GM21619 (cell line): ENCODE data around the gene TSC2.
"Not testable (repeated sequence)": the region's sequence is repeated elsewhere in the genome, so short reads cannot be mapped to it uniquely, and the experiment has no call there.

Source experiments
- ATAC-seq: cut with Tn5 transposase; IDR thresholded peaks from one replicate; pipeline ENCODE4 v1.9.1; 2021; ENCODE audit not compliant: unreplicated experiment

TSC2 gene

DNA sequence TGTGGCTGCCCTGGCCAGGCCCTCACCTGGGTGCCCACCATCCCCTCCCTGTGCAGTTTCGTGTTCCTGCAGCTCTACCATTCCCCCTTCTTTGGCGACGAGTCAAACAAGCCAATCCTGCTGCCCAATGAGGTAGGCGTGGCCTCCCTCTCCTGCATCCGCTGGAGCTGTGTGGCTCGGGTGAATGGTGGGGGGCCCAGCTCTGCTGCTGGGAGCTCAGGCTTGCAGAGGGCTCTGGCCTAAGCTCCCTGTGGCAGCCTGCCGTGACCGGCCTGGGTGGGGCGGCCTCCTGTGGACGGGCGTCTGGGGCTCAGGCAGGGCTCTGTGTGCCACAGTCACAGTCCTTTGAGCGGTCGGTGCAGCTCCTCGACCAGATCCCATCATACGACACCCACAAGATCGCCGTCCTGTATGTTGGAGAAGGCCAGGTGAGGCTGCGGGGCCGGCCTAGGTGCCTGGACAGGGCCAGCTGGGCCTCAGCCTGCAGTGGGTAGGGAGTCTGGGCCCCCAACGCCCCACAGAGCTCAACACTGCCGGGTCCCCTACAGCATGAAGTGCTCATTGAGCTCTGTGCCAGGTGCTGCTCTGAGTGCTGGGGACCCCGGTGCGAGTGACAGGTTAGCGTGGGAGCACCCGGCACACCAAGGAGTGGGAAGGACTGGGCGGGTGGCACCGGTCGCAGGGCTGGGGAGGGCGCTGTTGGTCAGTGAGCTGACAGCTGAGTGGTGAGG, 37.3 kb downstream of the TSC2 start:
- no peak for ATAC-seq

DNA sequence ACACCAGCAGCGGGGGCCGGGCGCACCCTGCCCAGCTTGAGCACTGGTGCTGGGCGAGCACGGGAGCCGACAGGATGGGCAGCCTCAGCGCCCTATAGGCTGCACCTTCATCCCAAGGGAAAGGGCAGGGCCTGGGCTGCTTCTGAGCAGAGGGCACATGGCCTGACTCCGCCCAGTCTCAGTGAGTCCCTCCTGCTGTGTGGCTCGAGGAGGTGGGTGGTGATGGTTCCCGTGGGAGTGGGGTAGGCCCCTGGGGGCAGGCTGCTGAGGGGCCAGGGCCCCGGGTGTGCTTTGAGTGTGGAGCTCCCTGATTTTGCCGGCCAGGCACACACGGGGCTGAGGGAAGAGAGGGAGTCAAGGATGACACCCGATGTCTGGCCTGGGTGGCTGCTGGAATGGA, 37.9 kb downstream of the TSC2 start:
- no peak for ATAC-seq

DNA sequence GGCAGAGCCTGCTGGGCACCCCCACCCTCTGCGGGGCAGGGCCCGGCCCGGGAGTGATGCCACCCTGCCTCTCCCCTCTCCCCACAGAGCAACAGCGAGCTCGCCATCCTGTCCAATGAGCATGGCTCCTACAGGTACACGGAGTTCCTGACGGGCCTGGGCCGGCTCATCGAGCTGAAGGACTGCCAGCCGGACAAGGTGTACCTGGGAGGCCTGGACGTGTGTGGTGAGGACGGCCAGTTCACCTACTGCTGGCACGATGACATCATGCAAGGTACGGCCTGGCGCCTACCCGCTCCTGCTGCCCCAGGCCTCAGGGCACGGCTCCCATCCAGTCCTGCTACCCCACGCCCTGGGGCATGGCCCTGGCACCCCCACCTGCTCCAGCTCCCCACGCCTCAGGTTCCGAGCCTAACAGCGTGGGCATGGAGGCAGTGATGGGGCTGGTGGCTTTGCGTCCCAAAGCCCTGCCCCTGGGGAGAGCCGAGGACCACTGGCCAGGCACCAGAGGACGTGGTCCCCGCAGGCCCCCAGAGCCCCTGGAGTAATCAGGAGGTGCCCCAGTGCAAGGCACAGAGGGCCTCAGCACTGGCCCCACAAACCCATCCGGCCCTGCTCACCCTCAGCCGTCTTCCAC, 38.4 kb downstream of the TSC2 start:
- no peak for ATAC-seq

DNA sequence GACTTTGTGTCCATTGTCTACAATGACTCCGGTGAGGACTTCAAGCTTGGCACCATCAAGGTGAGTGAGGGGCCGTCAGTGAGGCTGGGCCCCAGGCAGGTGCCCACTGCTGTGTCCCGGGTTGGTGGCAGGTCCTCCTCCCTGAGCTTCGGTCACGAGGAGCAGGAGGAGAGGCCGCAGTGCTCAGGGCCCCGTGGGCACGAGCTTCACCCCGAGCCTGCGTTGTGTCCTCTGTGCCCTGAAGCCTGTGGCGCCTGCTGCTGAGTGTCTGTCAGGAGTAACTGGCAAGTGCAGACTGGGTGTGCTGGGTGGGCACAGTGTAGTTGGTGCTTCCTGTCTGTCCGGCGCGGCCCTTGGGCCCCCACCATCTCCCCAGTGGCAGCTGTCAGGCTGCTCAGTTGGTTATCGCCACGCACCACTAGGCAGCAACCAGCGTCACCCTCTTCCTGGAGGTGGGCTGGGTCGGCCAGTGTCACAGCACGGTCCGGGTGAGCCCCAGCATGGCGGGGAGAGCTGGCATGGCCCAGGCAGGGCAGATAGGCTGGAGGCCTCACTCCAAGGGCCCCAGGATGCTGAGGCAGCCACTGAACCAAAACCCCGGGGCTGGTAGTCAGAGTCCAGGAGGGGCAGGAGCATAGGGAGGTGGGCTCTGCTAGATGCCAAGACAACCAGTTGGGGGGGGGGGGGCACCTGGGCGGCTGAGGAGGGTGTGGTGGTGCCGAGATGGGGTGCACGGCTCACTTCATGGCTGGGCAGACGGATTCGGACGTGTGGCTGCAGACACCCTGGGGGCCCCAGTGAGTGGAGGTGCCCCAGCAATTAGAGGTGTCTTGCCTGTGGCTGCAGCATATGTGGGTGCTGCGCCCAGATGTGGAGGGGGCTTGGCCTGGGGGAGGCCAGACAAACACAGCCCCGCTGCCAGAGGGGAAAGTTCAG, 39.3 kb downstream of the TSC2 start:
- ATAC-seq = no peak

DNA sequence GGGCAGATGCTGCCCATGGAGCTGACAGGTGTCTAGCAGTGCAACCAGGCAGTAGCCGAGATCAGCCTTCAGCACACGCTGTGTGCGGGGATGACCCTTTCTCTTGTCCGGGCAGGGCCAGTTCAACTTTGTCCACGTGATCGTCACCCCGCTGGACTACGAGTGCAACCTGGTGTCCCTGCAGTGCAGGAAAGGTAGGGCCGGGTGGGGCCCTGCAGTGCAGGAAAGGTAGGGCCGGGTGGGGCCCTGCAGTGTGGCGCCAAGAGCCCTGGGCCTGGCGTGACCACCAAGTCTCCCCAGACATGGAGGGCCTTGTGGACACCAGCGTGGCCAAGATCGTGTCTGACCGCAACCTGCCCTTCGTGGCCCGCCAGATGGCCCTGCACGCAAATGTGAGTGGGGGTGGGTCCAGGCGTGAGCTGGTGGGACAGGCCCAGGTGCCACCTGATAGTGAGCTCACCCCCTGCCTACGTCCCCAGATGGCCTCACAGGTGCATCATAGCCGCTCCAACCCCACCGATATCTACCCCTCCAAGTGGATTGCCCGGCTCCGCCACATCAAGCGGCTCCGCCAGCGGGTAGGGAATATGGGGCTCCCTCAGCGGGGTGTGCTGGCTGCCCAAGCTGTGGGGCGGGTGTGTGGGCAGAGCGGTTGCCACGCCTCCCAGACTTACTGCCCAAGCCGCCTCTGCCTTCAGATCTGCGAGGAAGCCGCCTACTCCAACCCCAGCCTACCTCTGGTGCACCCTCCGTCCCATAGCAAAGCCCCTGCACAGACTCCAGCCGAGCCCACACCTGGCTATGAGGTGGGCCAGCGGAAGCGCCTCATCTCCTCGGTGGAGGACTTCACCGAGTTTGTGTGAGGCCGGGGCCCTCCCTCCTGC, 40.2 kb downstream of the TSC2 start:
- ATAC-seq = no peak

DNA sequence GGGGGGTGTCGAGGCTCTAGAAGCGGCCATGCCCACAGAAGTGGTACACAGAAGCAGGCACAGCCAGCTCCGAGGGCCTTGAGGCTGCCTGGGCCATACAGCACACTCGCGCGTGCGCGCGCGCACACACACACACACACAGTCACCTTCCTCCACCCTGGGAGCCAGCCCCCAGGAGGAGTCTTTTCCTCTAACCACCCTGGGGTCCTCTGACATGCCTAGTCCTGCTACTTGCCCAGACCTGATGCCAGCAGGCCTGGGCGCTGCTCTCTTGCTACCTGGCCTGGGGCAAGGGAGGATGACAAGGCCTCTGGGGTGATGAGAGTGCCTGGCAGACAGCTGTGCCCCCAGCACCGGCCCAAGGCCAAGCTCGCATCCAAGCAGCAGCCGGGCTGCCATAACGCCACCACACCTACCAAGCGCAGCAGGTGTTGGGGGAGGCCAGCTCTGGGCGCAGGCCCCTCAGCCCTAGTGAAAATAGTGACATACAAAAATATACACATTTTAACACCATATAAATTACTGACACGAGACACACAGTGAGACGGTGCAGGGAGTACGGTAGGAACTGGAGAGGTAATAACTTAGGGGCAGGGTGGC, 41.1 kb downstream of the TSC2 start:
- no peak for ATAC-seq

DNA sequence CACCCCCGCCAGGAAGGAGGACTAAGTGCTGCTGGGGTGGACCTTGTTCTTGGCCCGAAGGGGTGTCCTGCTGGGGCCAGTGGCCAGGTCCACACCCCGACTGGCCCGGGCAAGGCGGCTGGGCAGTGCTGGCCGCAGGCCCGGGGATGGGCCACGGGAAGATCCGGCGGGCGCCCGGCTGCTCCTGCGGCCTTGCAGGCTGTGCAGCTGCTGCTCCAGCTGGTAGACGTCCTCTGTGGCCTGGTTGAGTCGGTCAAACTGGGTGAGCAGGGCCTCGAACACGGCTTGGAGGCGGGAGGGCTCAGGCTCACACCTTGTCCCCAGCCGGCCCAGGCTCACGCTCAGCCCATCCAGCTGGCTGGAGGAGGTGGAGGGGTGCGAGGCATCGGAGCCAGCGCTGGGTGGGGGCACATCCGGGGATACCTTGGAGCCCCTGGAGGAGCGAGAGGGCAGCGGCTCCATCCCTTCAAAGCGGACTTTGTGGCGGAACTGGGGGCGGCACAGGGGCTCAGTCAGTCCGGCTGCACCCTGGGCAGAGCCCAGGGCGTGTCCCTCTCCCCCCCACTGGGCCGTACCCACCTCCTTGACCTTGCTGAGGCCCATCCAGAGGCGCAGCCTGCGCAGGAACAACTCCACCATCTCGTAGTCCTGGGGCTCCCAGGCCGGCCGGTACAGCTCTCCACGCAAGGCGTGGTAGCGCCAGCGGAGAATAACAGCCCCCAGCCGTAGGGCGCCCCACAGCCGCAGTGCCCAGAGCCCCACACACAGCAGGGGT, 42.1 kb downstream of the TSC2 start:
- no peak for ATAC-seq

DNA sequence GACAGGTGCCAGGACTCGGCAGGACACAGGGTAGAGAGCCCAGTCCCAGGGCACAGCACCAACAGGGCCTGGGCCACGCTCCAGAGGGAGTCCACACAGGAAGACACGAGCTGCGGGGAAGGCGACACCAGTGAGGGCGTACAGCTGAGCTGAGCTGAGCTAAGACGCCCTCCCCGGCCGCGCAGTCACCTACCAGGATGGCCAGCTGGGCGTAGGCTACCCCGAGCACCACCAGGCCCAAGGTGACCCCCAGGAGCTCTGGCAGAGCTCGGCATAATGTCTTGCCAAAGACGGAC, 42.6 kb downstream of the TSC2 start:
- ATAC-seq = no peak

DNA sequence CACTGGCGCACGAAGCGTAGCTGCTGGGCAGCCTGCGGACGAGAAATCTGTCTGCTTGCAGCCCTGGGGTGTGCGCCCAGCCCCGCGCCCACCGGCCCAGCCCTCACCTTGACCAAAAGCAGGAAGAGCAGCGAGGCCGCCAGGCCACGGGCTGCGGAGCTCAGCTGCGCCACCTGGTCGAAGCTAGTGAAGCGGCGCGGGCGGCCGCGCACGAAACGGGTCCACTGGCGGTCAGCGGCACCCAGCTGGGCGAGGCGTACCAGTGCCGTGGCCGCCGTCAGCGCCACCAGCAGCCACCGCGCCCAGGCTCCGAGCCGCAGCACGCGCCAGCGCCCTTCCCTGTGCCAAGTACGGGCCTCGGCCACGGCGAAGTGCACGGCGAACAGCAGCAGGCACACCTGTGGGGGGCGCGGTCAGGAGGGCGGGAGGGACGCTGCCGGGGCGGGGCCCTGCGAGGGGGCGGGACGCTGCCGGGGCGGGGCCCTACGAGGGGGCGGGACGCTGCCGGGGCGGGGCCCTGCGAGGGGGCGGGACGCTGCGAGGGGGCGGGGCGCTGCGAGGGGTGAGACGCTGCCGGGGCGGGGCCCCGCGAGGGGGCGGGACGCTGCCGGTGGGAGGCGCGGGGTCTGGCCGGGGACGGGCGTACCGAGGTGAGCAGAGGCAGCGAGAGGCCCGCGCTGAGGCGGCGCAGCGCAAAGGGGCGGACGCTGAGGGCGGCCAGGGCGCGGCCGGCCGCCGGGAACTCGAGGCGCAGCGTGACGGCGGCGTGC, 43.2 kb downstream of the TSC2 start:
- ATAC-seq = no peak

DNA sequence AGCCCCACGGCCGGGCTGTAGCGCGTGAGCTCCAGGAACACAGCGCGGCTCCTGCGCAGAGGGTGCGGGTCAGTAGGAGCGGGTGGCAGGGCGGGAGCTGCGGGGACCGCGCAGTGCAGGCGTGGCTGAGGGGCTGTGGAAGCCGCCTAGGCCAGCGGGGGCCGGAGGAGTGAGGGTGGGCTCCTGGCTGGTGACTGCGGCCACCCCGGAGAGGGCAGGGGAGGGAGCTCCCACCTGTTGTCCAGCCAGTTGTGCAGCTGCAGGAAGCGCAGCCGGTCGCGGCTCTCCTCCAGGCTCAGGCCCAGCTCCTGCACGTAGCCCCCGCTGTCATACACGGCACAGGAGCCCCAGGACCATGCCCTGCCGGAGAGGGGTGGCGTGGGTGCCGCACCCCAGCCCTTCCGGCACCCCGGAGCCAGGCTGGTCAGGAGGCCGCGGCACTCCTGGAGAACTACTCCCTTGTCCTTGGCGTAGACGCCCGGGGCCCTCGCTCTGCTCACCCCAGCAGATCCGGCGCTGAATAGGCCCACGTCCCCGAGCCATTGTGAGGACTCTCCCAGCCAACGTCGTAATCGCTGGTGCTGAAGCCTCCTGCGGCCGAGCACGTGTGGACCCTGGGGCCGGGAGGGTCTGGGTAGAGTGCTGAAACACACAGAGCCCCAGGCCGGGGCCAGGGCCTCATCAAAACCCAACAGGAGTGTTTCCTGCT, 43.9 kb downstream of the TSC2 start:
- no peak for ATAC-seq

DNA sequence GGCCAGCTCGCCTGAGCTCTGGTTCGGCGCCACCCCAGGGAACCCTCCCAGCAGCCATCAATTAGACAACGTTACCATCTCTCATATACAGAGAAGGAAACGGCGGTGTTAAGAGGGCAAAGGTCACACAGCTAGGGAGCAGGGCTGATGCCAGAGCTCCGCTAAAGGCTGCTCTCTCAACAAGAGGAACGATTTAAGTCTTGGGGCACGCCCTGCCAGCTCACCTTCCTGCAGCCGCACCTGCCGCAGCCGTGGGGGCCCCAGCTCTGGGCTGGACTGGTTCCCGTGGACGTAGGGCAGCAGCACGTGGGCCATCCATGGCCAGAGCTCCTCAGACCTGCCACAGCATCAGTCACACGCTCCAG, 44.5 kb downstream of the TSC2 start:
- ATAC-seq = no peak

DNA sequence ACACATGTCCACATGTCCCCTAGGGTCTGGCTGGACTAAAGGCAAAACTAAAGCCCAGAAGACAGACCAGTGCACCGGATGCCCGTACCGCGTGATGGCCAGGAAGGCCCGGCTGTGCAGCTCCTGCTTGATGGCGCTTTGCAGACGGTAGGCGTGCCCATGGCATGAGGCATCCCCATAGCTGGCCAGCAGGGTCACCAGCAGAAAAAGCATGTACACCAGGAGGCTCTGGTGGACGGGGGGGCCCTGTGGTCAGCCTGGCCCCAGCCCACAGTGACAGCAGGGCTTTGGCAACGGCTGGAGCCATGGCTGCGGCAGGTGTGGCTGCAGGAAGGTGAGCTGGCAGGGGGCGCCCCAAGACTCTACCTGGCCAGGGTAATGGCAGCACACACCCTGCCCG, 45.1 kb downstream of the TSC2 start:
- ATAC-seq = no peak

DNA sequence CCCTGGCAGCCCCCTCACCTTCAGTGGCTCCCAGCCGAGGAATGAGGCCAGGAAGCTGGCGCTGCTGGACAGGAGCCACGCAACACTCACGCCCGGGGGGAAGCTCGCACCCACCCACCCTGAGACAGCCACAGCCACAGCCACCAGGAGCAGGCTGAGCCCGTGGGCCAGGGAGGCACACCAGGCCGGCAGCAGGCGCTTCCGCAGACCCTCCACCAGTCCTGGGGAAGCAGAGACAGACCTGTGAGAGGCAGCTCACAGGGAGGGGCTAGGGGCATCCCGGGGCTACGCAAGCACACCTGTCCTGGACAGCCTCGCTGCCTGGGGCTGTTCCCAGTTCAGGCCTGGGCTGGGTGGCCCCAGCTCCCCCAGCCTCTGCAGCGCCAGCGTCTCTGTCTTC, 46.0 kb downstream of the TSC2 start:
- no peak for ATAC-seq

DNA sequence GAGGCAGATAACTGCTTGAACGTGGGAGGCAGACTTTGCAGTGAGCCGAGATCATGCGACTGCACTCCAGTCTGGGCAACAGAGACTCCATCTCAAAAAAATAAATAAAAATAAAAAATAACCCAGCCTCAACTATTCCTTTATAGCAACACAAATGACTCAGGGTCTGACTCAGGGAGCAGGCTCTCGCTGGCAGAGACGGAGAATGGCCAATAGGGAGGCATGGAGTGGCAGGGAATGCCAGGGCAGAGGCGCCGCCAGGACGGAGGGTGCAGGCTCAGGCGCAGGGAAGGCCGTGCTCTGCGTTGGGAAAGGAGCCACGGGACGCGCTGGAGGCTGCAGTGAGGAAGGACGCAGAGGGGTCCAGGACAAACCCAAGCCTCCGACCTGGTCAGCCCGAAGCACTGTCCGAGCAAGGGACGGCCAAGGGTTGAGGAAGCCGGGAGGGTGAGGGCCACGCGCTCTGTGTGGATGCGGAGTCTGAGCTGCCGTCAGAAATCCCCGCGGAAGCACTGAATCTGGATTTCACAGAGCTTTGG, 47.6 kb downstream of the TSC2 start:
- ATAC-seq = no peak

DNA sequence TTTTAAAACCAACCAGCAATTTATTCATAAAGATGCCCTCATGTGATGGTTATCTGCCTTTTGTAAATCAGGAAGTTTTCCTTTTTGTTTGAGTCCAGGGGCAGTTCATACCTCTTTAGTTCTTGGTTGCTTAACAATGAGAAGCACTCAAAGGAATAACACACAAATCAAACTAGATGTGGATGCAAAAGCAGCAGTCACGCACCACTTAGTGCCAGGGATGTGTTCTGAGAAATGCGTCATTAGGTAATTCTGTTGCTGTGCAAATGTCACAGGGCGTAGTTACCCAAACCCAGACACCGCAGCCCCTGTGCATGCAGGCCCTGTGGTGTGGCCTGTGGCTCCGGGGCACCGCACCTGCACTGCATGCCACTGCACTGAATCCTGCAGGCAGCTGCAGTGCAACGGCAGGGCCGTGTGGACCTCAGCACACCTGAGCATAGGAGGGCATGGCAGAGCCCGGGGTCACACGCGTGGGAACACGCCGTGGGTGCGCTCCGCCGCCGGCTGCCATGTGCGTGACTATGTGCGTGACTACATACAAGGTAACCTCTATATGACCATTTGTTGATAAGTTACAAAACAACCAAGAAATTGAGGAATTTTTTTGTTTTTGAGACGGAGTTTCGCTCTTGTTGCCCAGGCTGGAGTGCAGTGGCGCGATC, 48.3 kb downstream of the TSC2 start:
- no peak for ATAC-seq

DNA sequence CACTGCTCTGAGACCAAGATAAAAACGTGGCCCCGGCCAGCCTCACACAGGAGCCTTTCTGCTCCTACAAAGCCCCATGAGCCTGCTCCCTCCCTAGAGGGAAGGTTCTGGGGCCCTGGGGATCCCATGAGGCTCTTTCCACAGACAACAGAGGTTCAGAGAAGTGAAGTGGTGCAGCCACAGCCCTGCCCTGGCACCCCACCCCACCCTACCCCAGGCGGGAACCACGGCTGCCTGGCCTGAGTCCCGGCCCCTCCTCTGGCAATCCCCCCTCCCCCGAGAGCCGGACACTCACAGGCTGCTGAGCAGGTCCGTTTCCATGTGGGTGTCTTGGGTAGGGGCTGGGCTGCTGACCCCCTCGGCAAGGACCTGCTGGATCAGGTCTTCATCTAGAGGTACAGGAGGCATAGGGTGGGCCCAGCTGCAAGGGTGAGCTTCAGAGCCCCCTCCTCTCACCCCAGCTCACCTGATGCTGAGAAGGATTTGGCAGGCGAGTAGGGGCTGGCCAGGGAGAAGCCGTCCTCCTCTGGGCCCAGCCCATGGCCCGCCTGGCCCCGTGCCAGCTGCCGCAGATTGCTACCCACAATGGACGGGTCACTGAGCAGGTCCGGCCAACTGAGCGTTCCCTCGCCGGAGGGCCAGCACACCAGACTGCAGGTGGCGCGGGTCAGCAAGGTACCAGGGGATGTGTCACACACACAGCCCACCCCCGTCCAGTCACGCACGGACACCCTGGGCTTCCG, 49.2 kb downstream of the TSC2 start:
- ATAC-seq = no peak

DNA sequence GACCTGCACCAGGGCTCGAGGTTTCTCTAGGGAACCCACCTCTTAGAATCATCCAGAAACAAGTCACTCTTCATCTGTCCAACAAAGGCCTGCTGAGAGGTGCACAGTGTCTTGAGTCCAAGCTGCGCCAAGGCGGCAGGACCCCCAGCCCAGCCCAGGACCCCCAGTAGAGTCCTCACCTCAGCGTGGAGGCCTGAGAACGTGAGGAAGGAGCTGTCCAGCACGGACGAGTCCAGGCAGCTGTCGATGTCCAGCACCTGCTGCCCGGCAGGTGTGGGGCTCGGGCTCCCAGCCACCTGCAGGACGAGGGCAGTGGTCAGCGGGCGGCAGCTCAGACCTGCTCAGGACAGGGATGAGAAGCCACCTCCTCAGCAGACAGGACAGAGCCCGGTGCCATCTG, 49.9 kb downstream of the TSC2 start:
- not testable (repeated sequence) for ATAC-seq
